Testis (tissue), 2 donors: ENCODE measurements around the gene EPB42.

Experiments
- POLR2A ChIP-seq: fragments of 450-650 bp; IDR thresholded peaks from one replicate; pipeline ENCODE4 v1.6.1; 2017; ENCODE audit warnings: antibody characterized with exemption, mild to moderate bottlenecking, moderate library complexity
- TF ChIP-seq, protein P1 (sequence below), 3 experiments: fragments of 450-650 bp in 2 of 3; fragments of 200-600 bp in 1 of 3; sonication (generic) in 1 of 3; IDR thresholded peaks; one replicate each; pipeline ENCODE4 v1.5.1; 2016 to 2019; ENCODE audit warnings: antibody characterized with exemption in 3 of 3, mild to moderate bottlenecking in 2 of 3, moderate library complexity in 1 of 3

- TF ChIP-seq, protein P1, sequence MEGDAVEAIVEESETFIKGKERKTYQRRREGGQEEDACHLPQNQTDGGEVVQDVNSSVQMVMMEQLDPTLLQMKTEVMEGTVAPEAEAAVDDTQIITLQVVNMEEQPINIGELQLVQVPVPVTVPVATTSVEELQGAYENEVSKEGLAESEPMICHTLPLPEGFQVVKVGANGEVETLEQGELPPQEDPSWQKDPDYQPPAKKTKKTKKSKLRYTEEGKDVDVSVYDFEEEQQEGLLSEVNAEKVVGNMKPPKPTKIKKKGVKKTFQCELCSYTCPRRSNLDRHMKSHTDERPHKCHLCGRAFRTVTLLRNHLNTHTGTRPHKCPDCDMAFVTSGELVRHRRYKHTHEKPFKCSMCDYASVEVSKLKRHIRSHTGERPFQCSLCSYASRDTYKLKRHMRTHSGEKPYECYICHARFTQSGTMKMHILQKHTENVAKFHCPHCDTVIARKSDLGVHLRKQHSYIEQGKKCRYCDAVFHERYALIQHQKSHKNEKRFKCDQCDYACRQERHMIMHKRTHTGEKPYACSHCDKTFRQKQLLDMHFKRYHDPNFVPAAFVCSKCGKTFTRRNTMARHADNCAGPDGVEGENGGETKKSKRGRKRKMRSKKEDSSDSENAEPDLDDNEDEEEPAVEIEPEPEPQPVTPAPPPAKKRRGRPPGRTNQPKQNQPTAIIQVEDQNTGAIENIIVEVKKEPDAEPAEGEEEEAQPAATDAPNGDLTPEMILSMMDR (IDR thresholded peaks at IDR 0.05) = no peak
- TF ChIP-seq POLR2A = no peak
Measured at GRCh38 chr15:43184407-43185124, 36.3 kb downstream of the EPB42 start.
